GM12874 (cell line): Measurements from ENCODE around the gene NPPB.

ENCODE experiments used
- CTCF ChIP-seq: IDR thresholded peaks from 2 replicates; pipeline ENCODE4 v1.5.1; 2011; ENCODE audit warnings: low read depth, mild to moderate bottlenecking, control low read depth, low read length, moderate library complexity; ENCODE audit not compliant: insufficient read depth

Gene NPPB

GRCh38 chr1:11858613-11858967, at the start of gene NPPB:
Gene NPPB, minus strand, starts transcription at chr1:11858945. Its CDS starts 112 bp downstream, at chr1:11858833.
- TF ChIP-seq CTCF = no peak

GRCh38 chr1:11908095-11908675, 49.4 kb upstream of the NPPB start:
- TF ChIP-seq CTCF = no peak

GRCh38 chr1:11907275-11908094, 48.7 kb upstream of the NPPB start:
- peak; percentile 71 for TF ChIP-seq CTCF

- no peak for TF ChIP-seq CTCF
These were observed 48.1 kb upstream of the NPPB start for GRCh38 chr1:11906870-11907269.

GRCh38 chr1:11904978-11905377, 46.2 kb upstream of the NPPB start:
- no peak for TF ChIP-seq CTCF

- TF ChIP-seq CTCF = no peak
These were observed 44.5 kb upstream of the NPPB start for GRCh38 chr1:11903210-11903609.

GRCh38 chr1:11898831-11899467, 40.2 kb upstream of the NPPB start:
- no peak for TF ChIP-seq CTCF
